Iris pigment epithelial cell (primary cell): Measurements from ENCODE around the gene DBH.

Experiments
- DNase-seq: peaks from one replicate; pipeline ENCODE4 v3.0.0-alpha.2; 2011; ENCODE audit warnings: low read depth

Gene DBH

DNA sequence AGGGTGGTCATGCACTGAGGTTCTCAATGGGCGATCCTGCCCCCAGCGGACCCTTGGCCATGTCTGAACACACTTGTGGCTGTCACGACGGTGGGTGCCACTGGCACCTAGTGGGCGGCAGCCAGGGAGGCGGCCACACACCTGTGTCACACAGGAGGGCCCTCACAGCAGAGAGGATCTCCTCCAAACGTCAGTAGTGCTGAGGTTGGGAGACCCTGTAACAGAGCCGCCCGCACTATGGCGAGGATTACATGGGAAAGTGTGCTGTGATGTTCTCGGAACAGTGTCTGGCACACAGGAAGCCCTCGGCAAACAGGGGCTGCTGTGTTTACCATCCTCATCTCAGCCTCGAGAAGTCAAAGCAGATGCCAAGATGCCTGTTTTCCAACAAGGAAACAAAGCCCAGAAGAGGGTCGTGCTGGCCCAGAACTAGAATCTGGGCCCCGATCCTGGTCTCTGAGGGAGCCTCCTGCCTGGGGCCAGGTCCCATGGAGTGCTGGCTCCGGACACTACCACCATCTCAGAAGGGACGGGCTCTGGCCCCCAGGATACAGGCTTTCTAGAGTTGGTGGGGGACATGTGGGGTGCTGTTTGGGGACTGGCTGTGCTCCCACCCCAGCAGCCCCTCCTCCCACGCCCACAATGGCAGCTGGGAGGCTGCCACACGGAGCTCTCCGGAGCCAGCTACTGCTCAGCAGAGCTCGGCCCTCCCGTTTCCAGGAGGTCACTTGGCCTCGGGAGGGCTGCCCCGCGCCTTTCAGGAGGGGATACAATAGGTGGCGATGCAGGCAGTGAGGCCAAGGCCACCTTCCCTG, 48.2 kb downstream of the DBH start:
- no peak for DNase-seq

DNA sequence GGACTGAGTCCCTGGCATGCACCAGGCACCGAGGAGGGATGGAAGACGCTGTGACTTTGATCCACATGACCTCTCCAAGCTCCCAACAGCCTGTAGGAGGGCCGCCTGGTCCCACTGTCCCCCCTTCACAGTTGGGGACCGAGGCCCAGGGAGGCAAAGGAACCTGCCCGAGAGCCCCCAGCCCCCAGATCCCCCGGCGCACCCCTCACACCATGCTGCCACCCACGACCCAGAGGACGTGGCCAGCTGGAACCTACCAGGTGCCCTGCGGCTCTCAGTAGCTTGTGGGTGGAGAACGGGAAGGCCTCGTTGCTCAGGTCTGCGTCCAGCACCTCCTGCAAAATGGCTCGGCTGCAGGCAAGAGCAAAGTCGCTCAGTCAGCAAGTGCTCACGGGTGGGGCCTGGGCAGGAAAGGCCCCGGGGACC, 48.8 kb downstream of the DBH start:
- no peak for DNase-seq

- no peak for DNase-seq
Observed at GRCh38 chr9:133685653-133686609, 49.8 kb downstream of the DBH start.

GRCh38 chr9:133686642-133687575, 50.7 kb downstream of the DBH start:
- no peak for DNase-seq

DNA sequence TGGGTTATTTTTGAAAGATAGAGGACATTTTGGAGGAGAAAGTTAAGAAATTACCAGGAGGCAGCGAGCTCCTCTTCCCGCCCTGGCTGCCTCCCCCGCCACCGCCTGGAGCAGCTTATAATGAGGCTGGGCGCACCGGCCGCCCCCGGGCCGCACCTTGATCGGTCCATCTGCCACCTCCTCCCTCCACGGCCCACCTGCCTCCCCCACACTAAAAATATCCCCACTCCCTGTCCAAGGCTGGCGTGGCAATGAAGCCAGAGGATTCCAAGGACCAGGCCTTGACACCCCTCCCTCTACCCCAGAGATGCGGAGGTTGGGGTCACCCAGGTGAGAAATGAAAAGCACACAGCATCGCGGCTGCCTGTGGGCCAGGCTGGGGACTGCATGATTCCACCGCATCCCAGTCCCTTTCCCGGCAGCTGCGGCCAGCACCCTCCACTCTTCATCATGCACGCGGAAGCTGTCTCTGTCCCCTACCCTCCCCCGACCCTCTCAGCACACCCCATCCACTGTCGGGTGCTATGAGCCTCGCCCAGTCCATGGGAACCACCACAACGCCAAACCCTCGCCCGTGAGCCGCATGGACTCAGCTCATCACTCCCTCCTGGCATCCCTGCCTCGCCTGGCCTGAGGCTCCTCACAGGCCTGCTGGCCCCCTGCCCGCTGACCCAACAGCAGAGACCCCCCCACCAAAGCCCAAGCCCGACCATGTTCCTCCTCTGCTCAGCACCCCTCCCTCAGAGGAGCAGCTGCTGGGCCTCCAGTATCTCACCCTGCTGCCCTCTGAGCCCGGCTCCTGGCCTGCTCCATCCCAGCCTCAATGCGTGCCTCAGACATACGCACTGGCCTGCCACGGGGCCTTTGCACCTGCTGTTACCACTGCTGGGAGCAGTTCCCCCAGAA, 51.9 kb downstream of the DBH start:
- DNase-seq, result no peak

GRCh38 chr9:133689151-133689763, 53.1 kb downstream of the DBH start:
- DNase-seq, result no peak

DNA sequence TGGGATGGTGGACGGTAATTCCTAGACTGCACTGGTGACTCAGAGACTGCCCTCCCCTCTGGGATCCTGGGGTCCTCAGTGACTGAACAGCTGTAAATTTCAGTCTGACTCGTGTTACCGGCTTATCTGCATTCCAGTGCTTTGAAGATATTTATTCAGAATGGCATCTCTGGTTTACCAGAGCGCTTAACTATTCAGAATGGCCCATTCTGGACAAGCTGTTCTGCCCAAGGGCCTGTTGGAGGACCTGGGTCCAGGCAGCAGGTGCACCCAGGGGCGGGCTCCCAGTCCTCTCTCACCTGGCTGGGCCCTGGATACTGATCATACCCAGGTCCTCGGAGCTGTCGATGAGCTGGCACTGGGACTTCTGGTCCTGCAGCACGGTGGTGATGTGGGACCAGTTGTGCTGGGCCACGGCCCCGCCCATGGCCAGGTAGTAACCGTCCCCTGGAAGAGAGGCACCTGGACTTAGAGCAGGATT, 54.0 kb downstream of the DBH start:
- no peak for DNase-seq

DNA sequence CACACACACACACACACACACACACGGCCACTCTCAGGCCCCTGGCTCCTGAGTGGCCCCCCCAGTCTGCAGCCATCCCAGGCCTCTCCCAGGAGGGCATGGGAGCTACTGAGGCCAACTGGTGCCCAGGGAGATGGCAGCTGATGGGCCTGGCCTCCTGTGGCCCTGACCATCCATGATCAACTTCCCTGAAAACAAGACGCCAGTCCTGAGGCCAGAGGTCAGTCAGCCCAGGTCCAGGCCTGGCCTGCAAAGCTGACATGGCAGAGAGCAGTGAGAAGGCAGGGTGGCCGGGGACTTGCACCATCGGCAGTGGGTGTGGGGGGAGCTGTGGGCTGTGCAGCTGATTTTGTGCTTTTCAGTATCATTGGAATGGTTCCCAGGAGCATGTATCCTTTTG, 55.0 kb downstream of the DBH start:
- DNase-seq, result no peak

DNA sequence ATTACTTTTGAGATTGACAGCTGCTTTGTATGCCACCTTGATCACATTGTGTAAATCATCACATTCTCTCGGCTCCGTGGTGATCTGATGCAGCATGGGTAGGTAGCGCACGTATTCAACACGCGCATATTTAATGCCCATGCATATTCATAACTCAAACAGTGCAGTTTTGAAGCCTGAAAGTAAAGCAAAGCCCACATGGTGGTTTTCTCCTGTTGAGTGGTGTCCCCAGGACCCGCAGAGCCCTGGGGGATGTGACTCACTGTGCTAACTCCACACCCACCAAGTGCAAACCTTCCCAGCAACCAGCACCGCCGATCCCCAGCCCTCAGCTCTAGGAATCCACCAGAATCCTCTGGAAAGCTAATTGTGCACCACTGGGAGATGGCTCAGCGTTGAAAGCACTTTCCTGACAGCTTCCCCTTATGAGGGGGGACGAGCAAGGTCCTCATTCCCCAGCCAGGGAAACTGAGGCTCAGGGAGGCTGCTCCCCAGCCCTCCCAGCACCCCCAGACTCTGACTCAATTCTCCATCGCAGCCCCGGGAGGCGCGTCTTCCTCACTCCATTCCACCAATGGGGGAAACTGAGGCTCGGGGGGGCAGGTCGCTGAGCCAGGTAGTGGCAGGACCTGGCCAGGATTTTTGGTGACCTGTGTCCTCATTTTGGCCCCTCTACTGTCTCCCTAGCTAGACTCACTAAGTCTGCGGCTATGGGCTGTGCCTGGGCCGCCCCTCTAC, 55.6 kb downstream of the DBH start:
- peak; percentile 42 for DNase-seq

GRCh38 chr9:133692364-133692985, 56.3 kb downstream of the DBH start:
- no peak for DNase-seq

DNA sequence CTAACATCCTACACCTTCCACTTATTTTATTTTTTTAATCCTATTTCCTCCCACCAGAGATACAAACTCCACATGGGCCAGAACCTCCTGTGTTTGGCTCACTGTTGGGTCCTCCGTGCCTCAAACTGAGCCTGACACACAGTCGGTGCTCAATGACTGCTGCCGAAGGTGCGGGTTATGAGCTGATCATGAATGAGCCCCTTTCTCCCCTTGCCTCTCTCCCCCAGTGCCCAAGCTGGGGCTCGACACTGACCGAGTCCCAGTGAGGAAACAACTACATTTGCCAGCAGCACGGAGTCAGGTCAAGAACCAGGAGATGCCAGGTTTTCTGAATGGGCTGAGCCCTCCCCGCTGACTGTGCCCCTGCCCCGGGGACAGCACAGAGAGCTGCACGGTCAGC, 57.0 kb downstream of the DBH start:
- no peak for DNase-seq

GRCh38 chr9:133693703-133694529, 57.8 kb downstream of the DBH start:
- no peak for DNase-seq

DNA sequence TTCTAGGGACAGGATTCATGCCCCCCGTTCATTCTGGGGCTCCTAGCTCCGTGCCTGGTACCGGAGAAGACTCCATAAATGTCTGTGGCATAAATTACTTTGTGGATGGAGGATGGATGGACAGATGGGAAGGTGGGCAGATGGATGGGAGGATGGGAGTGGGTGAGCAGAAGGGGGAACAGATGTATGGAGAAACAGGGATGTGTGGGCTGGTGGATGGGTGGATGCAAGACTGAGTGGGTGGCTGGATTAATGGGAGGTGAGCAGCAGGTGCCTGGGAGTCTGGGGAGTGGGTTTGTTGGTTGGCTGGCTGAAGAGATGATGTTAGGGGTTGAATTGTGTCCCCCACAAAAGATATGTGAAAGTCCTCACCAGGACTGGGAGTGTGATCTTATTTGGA, 58.5 kb downstream of the DBH start:
- DNase-seq, result no peak

DNA sequence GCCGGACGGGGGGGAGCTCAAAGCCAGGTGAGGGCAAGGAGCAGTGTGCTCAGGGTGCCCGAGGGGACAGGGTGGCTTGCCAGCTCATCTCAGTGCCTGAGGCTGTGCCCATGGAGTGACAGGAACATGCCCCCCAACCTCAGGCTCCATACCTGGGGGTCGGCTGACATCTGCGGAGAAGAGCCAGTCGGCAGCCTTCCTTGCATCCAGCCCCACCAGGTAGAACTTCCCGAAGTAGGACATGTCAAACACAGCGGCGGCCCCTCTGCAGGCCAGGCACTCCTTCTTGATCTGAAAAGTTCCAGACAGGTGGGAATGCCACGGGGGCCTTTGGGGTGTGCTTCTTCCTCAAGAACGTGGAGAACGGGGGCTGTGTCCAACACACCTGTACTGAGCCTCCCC, 59.9 kb downstream of the DBH start:
- no peak for DNase-seq

GRCh38 chr9:133699546-133699945, 63.4 kb downstream of the DBH start:
- no peak for DNase-seq

DNA sequence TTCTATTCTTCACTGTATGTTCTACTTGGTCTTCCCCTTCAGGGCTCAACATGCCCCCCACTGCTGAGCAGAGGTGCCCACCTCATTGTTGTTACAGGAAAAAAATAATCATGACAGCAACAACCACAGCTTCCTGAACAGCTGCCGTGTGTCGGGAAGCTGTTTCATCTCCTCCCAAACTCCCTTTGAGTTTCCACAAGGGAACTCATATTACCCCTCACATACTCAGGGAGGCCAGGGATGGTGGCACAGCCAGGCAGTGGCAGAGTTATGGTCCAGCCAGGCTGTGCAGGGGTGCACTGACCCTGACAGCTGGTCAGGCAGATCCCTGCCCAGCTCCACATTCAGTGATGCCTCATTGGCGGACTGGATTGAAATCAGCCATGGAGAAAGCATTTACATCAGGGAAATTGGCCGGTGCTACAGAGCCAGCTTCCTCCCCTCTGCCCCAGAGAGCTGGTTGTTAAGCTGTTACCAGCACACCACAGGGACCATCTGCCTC, 64.7 kb downstream of the DBH start:
- DNase-seq, result no peak

GRCh38 chr9:133701321-133701980, 65.3 kb downstream of the DBH start:
- DNase-seq, result no peak
